SH-SY5Y (cell line): Measurements from ENCODE around the gene NDUFA8.

Experiments
- GATA2 ChIP-seq: IDR thresholded peaks from 2 replicates; pipeline ENCODE4 v1.6.1; 2011; ENCODE audit warnings: mild to moderate bottlenecking, low read depth, low read length
- GATA3 ChIP-seq: IDR thresholded peaks from 2 replicates; pipeline ENCODE4 v1.6.1; 2011; ENCODE audit warnings: low read depth, mild to moderate bottlenecking, low read length, moderate library complexity

DNA sequence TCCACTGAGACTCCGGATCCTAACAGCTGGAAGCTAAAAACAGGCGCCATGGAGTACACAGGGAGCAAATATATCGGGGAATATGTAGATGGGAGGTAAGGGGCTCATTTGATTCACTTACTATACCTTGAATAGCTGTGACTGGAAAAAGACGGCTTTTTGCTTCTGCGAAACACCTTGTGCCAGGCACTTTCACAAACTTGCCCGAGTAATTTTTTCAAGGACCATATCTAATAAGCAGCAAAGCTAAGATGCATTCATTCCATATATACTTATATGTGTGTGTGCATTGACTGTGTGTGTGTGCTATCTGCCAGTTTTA is 307 bp upstream of the NDUFA8 start:
- TF ChIP-seq GATA2 (no peak), GATA3 (no peak)
